GM12878 (cell line): ENCODE measurements around the gene COL27A1. TPM values are rescaled to one million over a fixed set of nuclear protein-coding genes. Genes with fewer than 3 reads are reported as not detected.
"Not testable (repeated sequence)": the region's sequence is repeated elsewhere in the genome, so short reads cannot be mapped to it uniquely, and the experiment has no call there.

Experiments used
- ATAC-seq: fragments of 200-7000 bp; cut with Tn5 transposase; 3 replicates; pipeline ENCODE4 v1.9.1; 2020; ENCODE audit warnings: mild to moderate bottlenecking, moderate library complexity
- BruUV-seq: library from RNA; stranded (reverse); fragments of 400-500 nt; replicated peaks from 2 replicates; lab custom pipeline; 2021; lab: Mats Ljungman, UMichigan
- CTCF ChIA-PET: fragments of 300-600 bp; sonication (Branson Sonifier 250); formaldehyde crosslinking; extraction: SDS; loops from one replicate; lab custom pipeline; 2021; ENCODE audit warnings: inconsistent platforms; lab: Yijun Ruan, JAX
- POLR2A ChIA-PET: fragments of 350-600 bp; formaldehyde crosslinking; extraction: SDS; loops from one replicate; lab custom pipeline; 2021; ENCODE audit warnings: inconsistent platforms; lab: Charles Lee
- RAD21 ChIA-PET: fragments of 300-600 bp; sonication (Branson Sonifier 250); formaldehyde crosslinking; loops from one replicate; lab custom pipeline; 2023; ENCODE audit warnings: antibody characterized with exemption; ENCODE audit not compliant: unreplicated experiment; lab: Charles Lee
- SMC1A ChIA-PET: fragments of 300-600 bp; sonication (Branson Sonifier 250); formaldehyde crosslinking; loops from one replicate; lab custom pipeline; 2023; ENCODE audit not compliant: unreplicated experiment, uncharacterized antibody; lab: Charles Lee
- DNase-seq: peaks from one replicate; pipeline ENCODE4 v3.0.0-alpha.2; 2011; ENCODE audit warnings: low read depth, low spot score
- FAIRE-seq: peaks from 3 replicates; lab custom pipeline; 2011; peaks lifted over from hg19 to GRCh38; lab: Jason Lieb, UNC
- H2AFZ ChIP-seq: 2 replicates; pipeline ENCODE4 v1.6.0; 2011; ENCODE audit warnings: low read depth, low read length, control low read depth; ENCODE audit not compliant: control insufficient read depth
- H3K27ac ChIP-seq: 2 replicates; pipeline ENCODE4 v1.5.1; 2011; ENCODE audit warnings: control low read depth; ENCODE audit not compliant: control insufficient read depth, insufficient read depth
- H3K27me3 ChIP-seq, 2 experiments: replicated peaks in 1 of 2; 2 replicates each; pipeline versions ENCODE4 v1.6.0 to v1.6.1; 2011; ENCODE audit warnings: low read length in 1 of 2; ENCODE audit not compliant: control insufficient read depth in 2 of 2, insufficient read depth in 2 of 2
- H3K36me3 ChIP-seq, 2 experiments: 2 replicates each; pipeline ENCODE4 v1.5.1; 2011; ENCODE audit warnings: low read length in 1 of 2; ENCODE audit not compliant: control insufficient read depth in 2 of 2, insufficient read depth in 2 of 2
- H3K4me1 ChIP-seq: 2 replicates; pipeline ENCODE4 v1.6.1; 2011; ENCODE audit warnings: mild to moderate bottlenecking, low read length, moderate library complexity, mixed read lengths; ENCODE audit not compliant: control insufficient read depth, insufficient read depth
- H3K4me2 ChIP-seq: 2 replicates; pipeline ENCODE4 v1.6.0; 2011; ENCODE audit warnings: control low read depth; ENCODE audit not compliant: control insufficient read depth, insufficient read depth
- H3K4me3 ChIP-seq: fragments of 200-600 bp; sonication (generic); 2 replicates; pipeline ENCODE4 v1.5.1; 2016
- H3K79me2 ChIP-seq: 2 replicates; pipeline ENCODE4 v1.6.0; 2011; ENCODE audit warnings: low read length; ENCODE audit not compliant: control insufficient read depth, insufficient read depth
- H3K9ac ChIP-seq: 2 replicates; pipeline ENCODE4 v1.8.0; 2011; ENCODE audit warnings: low read length, control low read depth, mixed read lengths; ENCODE audit not compliant: control insufficient read depth, insufficient read depth
- H3K9me3 ChIP-seq: replicated peaks from 3 replicates; pipeline ENCODE4 v1.5.1; 2011; ENCODE audit warnings: mild to moderate bottlenecking, low read length; ENCODE audit not compliant: control insufficient read depth, insufficient read depth
- H4K20me1 ChIP-seq: 2 replicates; pipeline ENCODE4 v1.6.0; 2011; ENCODE audit not compliant: control insufficient read depth, insufficient read depth
- POLR2A ChIP-seq: IDR thresholded peaks from 2 replicates; pipeline ENCODE4 v1.6.1; 2011; ENCODE audit warnings: low read depth, mild to moderate bottlenecking, low read length
- POLR2AphosphoS2 ChIP-seq: IDR thresholded peaks from 2 replicates; pipeline ENCODE4 v1.6.1; 2011; ENCODE audit warnings: low read depth, mild to moderate bottlenecking, low read length, improper control_type of control experiment, moderate library complexity
- WGBS: methylation state at CpG from one replicate; pipeline ENCODE4 v1.1.6; 2016; ENCODE audit warnings: low lambda C conversion rate; ENCODE audit not compliant: insufficient replicate concordance, insufficient coverage; ENCODE audit errors: missing lambda C conversion rate; 5-methylcytosine and 5-hydroxymethylcytosine counted together
- in situ Hi-C: fragments of 300-500 bp; cut with MboI; formaldehyde crosslinking; loops from 9 replicates; pipeline ENCODE4 v1.14.3; 2018; ENCODE audit warnings: mixed read lengths
- intact Hi-C: fragments of 100-400 bp; cut with micrococcal nuclease; formaldehyde crosslinking; loops from one replicate; pipeline ENCODE4 v1.14.2; 2022; ENCODE audit not compliant: unreplicated experiment
- polyA plus RNA-seq, 11 experiments: library from polyadenylated mRNA; depleted of rRNA in 4 of 11; unstranded in 6 of 11; stranded (reverse) in 5 of 11; fragments of >200 nt; fragmentation: Nextera tagmentation in 4 of 11; fragmentation: Illumina TruSeq in 1 of 11; extraction: Ambion mirVana in 4 of 11; extraction: Trizol in 1 of 11; gene quantifications; 1 replicate in 1 of 11; 2 replicates in 10 of 11; pipeline versions ENCODE4 v1.2.1 to v1.2.3, GENCODE V29; 2011 to 2016; ENCODE audit warnings: inconsistent platforms in 2 of 11, missing spikeins in 2 of 11, low read depth in 1 of 11
- total RNA-seq, 4 experiments: library from RNA; depleted of rRNA in 3 of 4; stranded (reverse); fragments of >200 nt in 3 of 4; fragmentation: Illumina TruSeq in 1 of 4; extraction: Trizol in 1 of 4; gene quantifications; 2 replicates each; pipeline versions ENCODE4 v1.2.1 to v1.2.3, GENCODE V29; 2013 to 2021

COL27A1 gene
- total and polyA plus RNA-seq, 10 of the 15 experiments (the other 5 are each of a cell fraction or from before 2014, with no cell fraction given): 0.10 TPM; not detected in 9

DNA sequence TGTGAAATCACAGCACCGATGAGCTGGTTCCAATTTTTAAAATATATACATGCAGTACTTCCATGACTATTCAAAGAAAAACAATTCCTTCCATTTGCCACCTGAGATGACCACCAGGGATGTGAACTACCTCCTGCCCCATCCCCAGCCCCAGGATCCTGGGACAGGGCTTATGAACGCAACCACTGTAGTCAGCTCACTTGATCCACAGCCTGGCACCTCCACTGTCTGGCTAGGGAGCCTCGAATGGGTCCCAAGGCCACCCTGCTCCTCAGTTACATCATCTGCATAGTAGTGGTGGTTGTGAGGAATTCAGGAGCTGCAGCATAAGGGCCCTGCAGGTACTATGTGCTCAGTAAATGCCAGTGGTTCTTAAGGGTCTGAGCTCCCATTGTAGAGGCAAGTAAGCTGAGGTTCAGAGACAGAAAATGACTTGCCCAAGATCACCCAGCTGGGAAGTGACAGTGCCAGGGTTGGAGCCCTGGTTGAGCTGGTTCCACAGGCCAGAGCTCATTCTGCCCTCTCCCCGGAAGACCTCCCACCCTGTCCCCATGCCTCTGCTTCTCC lies 177.2 kb downstream of the COL27A1 start:
- ATAC-seq (peak; percentile 14), FAIRE-seq (peak; percentile 27)
- CTCF ChIA-PET, H3K4me2 ChIP-seq, in situ Hi-C loops, RAD21 ChIA-PET, H3K4me1 ChIP-seq, POLR2A ChIA-PET, H2AFZ ChIP-seq, SMC1A ChIA-PET, H3K79me2 ChIP-seq, H3K9ac ChIP-seq, H3K9me3 ChIP-seq, BruUV-seq, H3K27me3 ChIP-seq, H3K4me3 ChIP-seq, intact Hi-C loops, DNase-seq, H4K20me1 ChIP-seq, H3K27ac ChIP-seq: not testable (repeated sequence)
- WGBS: 59% methylated on average over 4 of the region's 4 CpGs
- peak; percentile 30; the same call in 1 of the 2 replicates for TF ChIP-seq POLR2AphosphoS2
- TF ChIP-seq POLR2A: peak; percentile 48
- peaks cover 12 to 17% of the 10 kb centered on the region in 2 experiments; a peak in 3 of 4 replicates for H3K36me3 ChIP-seq

DNA sequence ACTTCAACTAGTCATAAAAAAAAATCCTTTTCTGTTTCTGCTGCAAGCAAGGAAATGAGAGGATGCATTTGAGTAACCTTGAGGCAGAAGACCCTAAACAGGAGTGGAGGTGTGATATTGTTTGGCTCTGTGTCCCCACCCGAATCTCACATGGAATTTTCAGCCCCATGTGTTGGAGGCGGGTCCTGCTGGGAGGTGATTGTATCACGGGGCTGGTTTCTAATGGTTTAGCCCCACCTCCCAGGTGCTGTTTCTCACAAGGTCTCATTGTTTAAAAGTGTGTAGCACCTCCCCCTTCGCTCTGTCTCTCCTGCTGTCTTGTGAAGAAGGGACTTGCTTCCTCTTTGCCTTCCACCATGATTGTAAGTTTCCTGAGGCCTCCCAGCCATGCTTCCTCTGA lies 178.4 kb downstream of the COL27A1 start:
- H3K9me3 ChIP-seq, RAD21 ChIA-PET, H4K20me1 ChIP-seq, H3K79me2 ChIP-seq, BruUV-seq, H3K4me3 ChIP-seq, DNase-seq, H3K9ac ChIP-seq, H3K4me2 ChIP-seq, POLR2A ChIA-PET, H3K27me3 ChIP-seq, H3K27ac ChIP-seq, H3K4me1 ChIP-seq, intact Hi-C loops, ATAC-seq, H2AFZ ChIP-seq, SMC1A ChIA-PET, in situ Hi-C loops: not testable (repeated sequence)
- 69% methylated on average over 3 of the region's 4 CpGs for WGBS
- CTCF ChIA-PET: interaction anchor here (1.2 kb wide), 1 partner anchor 72 kb away, joined by 3 read pairs; no protein-coding TSS in a partner anchor
- peak; percentile 31 for FAIRE-seq
- H3K36me3 ChIP-seq: peaks cover 22 to 23% of the 10 kb centered on the region in 2 experiments
